B cell (primary cell): ENCODE measurements around the gene TYW1B.
"Not testable (repeated sequence)": the region's sequence is repeated elsewhere in the genome, so short reads cannot be mapped to it uniquely, and the experiment has no call there.

Experiments
- CTCF ChIP-seq: fragments of 200-600 bp; IDR thresholded peaks from one replicate; pipeline ENCODE4 v1.8.0; 2022; ENCODE audit warnings: antibody characterized with exemption, mild to moderate bottlenecking
- EZH2 ChIP-seq: IDR thresholded peaks from 2 replicates; pipeline ENCODE4 v1.6.1; 2012; ENCODE audit warnings: borderline replicate concordance, low read depth, mild to moderate bottlenecking, moderate library complexity, low read length; ENCODE audit not compliant: insufficient read depth, poor library complexity, severe bottlenecking

GRCh38 chr7:72697066-72697465, 130.9 kb downstream of the TYW1B start:
- not testable (repeated sequence) for TF ChIP-seq CTCF, EZH2
